Measurements from ENCODE around the gene RAB24.

- TF ChIP-seq POLR2A (IDR thresholded peaks at IDR 0.05; ENCODE audit: low read length) (no peak), GATA1 (IDR thresholded peaks at IDR 0.05; ENCODE audit: low read depth, low read length) (no peak)
Measured at GRCh38 chr5:177295924-177296323, 7.6 kb downstream of the RAB24 start.

Measured in erythroblast (primary cell).